ENCODE data around the gene USP13. TPM values are rescaled to one million over a fixed set of nuclear protein-coding genes. Genes with fewer than 3 reads are reported as not detected.

The USP13 gene
- total RNA-seq, 4 donors from 2014 or later, result 9.6 to 37.5 (median 17.2) TPM

GRCh38 chr3:179739816-179740594, 87.2 kb downstream of the USP13 start:
- ATAC-seq (ENCODE audit: low FRiP score), result no peak
- TF ChIP-seq, protein P1, sequence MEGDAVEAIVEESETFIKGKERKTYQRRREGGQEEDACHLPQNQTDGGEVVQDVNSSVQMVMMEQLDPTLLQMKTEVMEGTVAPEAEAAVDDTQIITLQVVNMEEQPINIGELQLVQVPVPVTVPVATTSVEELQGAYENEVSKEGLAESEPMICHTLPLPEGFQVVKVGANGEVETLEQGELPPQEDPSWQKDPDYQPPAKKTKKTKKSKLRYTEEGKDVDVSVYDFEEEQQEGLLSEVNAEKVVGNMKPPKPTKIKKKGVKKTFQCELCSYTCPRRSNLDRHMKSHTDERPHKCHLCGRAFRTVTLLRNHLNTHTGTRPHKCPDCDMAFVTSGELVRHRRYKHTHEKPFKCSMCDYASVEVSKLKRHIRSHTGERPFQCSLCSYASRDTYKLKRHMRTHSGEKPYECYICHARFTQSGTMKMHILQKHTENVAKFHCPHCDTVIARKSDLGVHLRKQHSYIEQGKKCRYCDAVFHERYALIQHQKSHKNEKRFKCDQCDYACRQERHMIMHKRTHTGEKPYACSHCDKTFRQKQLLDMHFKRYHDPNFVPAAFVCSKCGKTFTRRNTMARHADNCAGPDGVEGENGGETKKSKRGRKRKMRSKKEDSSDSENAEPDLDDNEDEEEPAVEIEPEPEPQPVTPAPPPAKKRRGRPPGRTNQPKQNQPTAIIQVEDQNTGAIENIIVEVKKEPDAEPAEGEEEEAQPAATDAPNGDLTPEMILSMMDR (IDR thresholded peaks at IDR 0.05), result no peak
- no peak for DNase-seq (ENCODE audit: low spot score)

- ATAC-seq (ENCODE audit: low FRiP score), result no peak
These were observed 91.1 kb downstream of the USP13 start for GRCh38 chr3:179743913-179744312.

DNA sequence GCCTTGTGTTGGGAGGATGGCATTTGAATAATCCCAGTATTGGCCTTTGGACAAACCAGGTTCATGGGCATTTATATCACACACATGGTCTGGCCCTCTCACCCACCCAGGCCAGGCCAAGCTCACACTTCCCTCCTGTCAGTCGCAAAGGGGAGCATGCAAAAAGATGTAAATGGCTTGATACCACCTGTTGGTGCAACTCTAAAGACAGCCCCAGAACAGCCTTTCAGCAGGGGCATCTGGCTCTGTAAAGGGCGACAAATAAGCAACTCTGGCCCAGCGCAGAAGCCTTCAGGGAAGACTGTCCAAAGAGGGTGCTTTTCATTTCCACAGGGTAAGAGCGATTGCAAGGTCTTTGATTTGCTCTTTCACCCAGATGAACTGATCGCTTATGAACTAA, 91.8 kb downstream of the USP13 start:
- TF ChIP-seq, protein P1 (IDR thresholded peaks at IDR 0.05), result no peak
- ATAC-seq (ENCODE audit: low FRiP score) (no peak), DNase-seq (ENCODE audit: low spot score) (no peak)

More at GRCh38 chr3:179743913-179744312, 91.1 kb downstream of the USP13 start:
- TF ChIP-seq, protein P1 (IDR thresholded peaks at IDR 0.05), result no peak
- DNase-seq (ENCODE audit: low spot score), result no peak

DNA sequence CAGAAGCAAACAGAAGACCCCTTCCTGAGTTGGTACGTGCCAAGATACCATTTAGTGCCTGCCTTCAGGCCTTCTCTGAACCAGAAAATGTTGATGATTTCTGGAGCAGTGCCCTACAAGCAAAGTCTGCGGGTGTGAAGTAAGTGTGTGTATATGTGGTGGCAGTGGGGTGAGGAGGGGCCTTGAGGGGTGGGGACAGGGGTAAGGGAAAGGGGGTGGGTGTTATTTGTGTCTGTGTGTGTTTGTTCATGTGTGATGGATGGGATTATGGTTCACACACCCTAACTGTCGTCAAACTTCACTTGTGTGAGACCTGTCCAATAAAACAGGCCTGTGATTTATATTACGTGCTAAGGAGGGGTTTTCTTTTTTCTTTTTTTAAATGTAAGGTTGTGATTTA, 92.2 kb downstream of the USP13 start:
- DNase-seq (ENCODE audit: low spot score) (no peak), ATAC-seq (ENCODE audit: low FRiP score) (no peak)
- TF ChIP-seq, protein P1 (IDR thresholded peaks at IDR 0.05), result no peak

DNA sequence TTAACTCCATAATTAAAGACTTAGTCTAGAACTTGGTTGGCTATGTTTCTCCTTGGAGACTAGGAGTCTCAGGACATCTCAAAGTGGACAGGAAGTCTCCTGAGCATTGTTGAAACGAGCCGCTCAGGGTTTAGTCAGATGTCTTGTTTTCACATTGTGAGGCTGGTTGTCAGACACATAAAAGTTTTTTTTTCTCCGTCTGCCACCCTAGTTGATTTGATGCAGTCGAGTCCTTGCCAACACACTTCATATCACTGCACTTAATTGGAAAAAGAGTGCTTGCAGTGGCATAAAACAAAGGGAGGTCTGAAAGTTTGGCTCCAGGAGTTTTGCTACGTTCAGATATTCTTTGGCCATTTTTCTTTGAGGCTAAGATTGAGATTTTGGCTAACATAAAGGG, 92.9 kb downstream of the USP13 start:
- TF ChIP-seq, protein P1 (IDR thresholded peaks at IDR 0.05), result no peak

GRCh38 chr3:179750720-179751328, 98.0 kb downstream of the USP13 start:
- TF ChIP-seq, protein P1 (IDR thresholded peaks at IDR 0.05), result no peak
- DNase-seq (ENCODE audit: low spot score) (no peak), ATAC-seq (ENCODE audit: low FRiP score) (no peak)

More for the DNA sequence above, 92.9 kb downstream of the USP13 start:
- DNase-seq (ENCODE audit: low spot score) (no peak), ATAC-seq (ENCODE audit: low FRiP score) (no peak)

DNA sequence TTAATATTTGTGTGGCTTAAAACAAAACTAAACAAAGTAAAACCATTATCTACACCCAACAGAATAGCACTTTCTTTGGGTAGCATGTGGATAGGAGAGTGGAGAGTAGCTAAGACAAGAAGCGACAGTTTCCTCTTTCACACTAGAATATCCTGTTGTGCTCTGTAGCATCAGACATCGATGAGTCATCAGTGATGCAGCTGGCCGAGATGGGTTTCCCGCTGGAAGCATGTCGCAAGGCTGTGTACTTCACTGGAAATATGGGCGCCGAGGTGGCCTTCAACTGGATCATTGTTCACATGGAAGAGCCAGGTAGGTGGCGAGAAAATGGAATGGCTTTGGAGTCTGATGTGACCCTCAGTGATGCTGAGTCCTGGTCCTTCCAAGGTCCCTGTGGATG, 108.1 kb downstream of the USP13 start:
- TF ChIP-seq, protein P1 (IDR thresholded peaks at IDR 0.05), result no peak
- ATAC-seq (ENCODE audit: low FRiP score) (no peak), DNase-seq (ENCODE audit: low spot score) (no peak)
